ENCODE measurements around the gene TRIM47.
A peak's percentile ranks its signal among the peaks of the same experiment; 100 is the strongest.
"Not testable (repeated sequence)": the region's sequence is repeated elsewhere in the genome, so short reads cannot be mapped to it uniquely, and the experiment has no call there.

TRIM47 gene

GRCh38 chr17:75861927-75862317 lies 16.5 kb downstream of the TRIM47 start:
- TF ChIP-seq CTCF (conservative IDR thresholded peaks at IDR 0.05; ENCODE audit: low read depth, low read length) = no peak
- no peak for DNase-seq (ENCODE audit: low read depth)
- no peak overlapping the region for H3K4me3 ChIP-seq (ENCODE audit: low read depth, low read length)

DNA sequence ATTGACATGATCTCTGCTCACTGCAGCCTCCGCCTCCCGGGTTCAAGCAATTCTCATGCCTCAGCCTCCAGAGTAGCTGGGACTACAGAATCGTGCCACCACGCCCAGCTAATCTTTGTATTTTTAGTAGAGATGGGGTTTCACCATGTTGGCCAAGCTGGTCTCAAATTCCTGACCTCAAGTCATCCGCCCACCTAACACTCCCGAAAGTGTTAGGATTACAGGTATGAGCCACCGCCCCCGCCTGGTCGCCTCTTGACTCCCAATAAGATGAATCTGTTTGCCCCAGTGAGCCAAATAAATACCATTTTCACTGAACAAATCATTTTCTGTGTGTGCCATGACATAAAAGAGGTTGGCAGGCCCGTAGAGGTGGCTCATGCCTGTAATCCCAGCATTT lies 19.0 kb downstream of the TRIM47 start:
- not testable (repeated sequence) for DNase-seq (ENCODE audit: low read depth); H3K4me3 ChIP-seq (ENCODE audit: low read depth, low read length)

GRCh38 chr17:75856062-75856756 lies 22.2 kb downstream of the TRIM47 start:
- DNase-seq (ENCODE audit: low read depth) = peak; percentile 46
- H3K4me3 ChIP-seq (ENCODE audit: low read depth, low read length) = peak overlapping the region; percentile 77
- no peak for TF ChIP-seq CTCF (conservative IDR thresholded peaks at IDR 0.05; ENCODE audit: low read depth, low read length)

- TF ChIP-seq CTCF (conservative IDR thresholded peaks at IDR 0.05; ENCODE audit: low read depth, low read length) = peak; percentile 12
- peak; percentile 100 for DNase-seq (ENCODE audit: low read depth)
- H3K4me3 ChIP-seq (ENCODE audit: low read depth, low read length) = peak within 1 kb of the TSS; percentile 77
Measured at GRCh38 chr17:75855310-75856061, 22.9 kb downstream of the TRIM47 start, which contains the start of gene WBP2. TSS of gene WBP2 (minus strand) at chr17:75855335. CDS start at chr17:75855297, 38 bp downstream.

DNA sequence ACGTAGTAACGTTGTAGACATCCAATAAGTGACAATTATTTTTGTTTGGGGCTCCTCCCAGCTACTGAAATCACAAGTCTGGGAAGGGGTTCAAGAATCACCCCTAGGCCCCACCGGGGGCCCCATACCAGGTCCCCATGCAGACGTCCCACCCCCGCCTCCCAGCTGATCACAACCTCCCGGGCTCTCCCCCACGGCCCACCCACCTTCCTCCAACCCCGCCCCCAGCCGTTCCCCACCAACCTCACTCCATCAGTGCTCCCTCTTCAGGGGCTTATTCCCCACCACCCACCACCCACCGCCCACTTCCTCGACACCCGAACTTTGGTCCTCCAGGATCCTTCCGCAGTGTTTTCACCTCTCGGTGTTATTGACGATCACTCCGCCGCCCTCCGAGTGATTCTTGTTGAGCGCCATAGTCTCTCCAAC lies 23.5 kb downstream of the TRIM47 start:
- peak overlapping the region; percentile 69 for H3K4me3 ChIP-seq (ENCODE audit: low read depth, low read length)
- DNase-seq (ENCODE audit: low read depth) = no peak
- TF ChIP-seq CTCF (conservative IDR thresholded peaks at IDR 0.05; ENCODE audit: low read depth, low read length) = no peak

- TF ChIP-seq CTCF (conservative IDR thresholded peaks at IDR 0.05; ENCODE audit: low read depth, low read length) = no peak
- peak overlapping the region; percentile 69 for H3K4me3 ChIP-seq (ENCODE audit: low read depth, low read length)
- peak; percentile 75 for DNase-seq (ENCODE audit: low read depth)
Measured at GRCh38 chr17:75854101-75854748, 24.2 kb downstream of the TRIM47 start.

DNA sequence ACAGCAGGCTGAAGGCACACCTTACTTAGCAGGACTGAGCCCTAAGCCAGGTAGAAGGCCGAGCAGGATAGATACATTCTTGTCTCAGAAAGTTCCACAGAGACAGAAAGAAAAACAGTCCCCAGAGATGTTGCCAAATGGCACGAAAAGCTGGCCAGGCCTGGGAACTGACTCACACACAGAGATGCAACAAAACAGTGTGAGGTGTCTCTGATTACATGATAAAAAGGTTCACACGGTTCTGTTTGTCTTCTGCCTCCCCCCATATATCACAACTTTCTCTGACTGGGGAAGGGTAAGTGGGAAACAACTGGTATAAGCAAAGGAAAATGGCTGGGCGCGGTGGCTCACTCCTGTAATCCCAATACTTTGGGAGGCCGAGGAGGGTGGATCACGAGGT lies 24.9 kb downstream of the TRIM47 start:
- TF ChIP-seq CTCF (conservative IDR thresholded peaks at IDR 0.05; ENCODE audit: low read depth, low read length) = no peak
- DNase-seq (ENCODE audit: low read depth) = peak; percentile 78
- no peak overlapping the region for H3K4me3 ChIP-seq (ENCODE audit: low read depth, low read length)

DNA sequence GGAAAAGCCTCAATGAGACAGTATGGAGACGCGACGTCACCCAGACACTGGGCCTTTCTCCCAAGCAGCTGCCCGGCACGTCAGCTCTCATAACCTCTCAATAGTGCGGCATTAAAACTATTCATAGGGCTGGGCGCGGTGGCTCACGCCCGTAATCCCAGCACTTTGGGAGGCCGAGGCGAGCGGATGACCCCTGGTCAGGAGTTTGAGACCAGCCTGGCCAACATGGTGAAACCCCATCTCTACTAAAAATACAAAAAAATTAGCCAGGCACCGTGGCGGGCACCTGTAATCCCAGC lies 26.7 kb downstream of the TRIM47 start:
- not testable (repeated sequence) for DNase-seq (ENCODE audit: low read depth); H3K4me3 ChIP-seq (ENCODE audit: low read depth, low read length)

Data from choroid plexus epithelial cell (primary cell).